ENCODE data around the gene SDK1. TPM values are rescaled to one million over a fixed set of nuclear protein-coding genes. Genes with fewer than 3 reads are reported as not detected.

SDK1 gene
- total and polyA plus RNA-seq, 2 donors (not counting 3 experiments of a cell fraction or from before 2014, with no cell fraction given) = 1.6 to 3.9 TPM

DNA sequence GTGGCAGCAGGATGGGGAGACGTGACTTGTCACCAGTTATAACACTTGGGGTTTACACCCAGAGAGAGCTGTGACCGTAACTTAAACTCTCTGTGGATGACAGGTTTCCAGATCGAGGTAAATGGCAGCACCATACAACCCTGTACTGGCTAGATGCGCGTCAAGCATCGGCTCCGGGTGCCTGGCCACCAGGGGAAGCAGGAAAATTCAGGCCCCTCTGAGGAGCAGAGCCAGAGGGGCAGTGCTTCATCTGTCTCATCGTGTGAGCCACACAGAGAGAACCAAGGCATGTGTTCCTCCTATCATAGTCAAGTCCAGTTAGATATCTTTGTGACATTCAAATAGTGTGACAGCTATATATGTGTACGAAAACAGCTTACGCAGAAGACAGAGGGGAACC, 728.9 kb downstream of the SDK1 start:
- no peak overlapping the region for H3K4me2 ChIP-seq (ENCODE audit: insufficient read depth, low read length)
- H3K4me1 ChIP-seq (ENCODE audit: control insufficient read depth, extremely low read depth, insufficient read depth, low read length) = no peaks in the 10 kb centered on the region
- H3K36me3 ChIP-seq (ENCODE audit: control insufficient read depth in 2 of 2, extremely low read depth in 1 of 2, insufficient read depth in 2 of 2, low read length in 2 of 2) = no peaks in the 10 kb centered on the region
- no peaks in the 10 kb centered on the region for H4K20me1 ChIP-seq (replicated peaks; ENCODE audit: control insufficient read depth, extremely low read depth, insufficient read depth, low read length)
- no peak overlapping the region for H3K27ac ChIP-seq (ENCODE audit: insufficient read depth, low read depth, low read length)
- dilution Hi-C loops (cut with MboI; ENCODE audit: extremely low pct_ligation_motif_present, low sequenced_read_pairs) (no loop called here), intact Hi-C loops (cut with micrococcal nuclease) (no loop called here)
- ChIA-PET POLR2A (no interaction called here), CTCF (interaction anchor here (1.4 kb wide), 1 partner anchor 74 kb away, joined by 3 read pairs; no protein-coding TSS in a partner anchor)
- H3K27me3 ChIP-seq (ENCODE audit: control insufficient read depth in 2 of 2, insufficient read depth in 2 of 2, low read length in 2 of 2) = no peaks in the 10 kb centered on the region
- H3K4me3 ChIP-seq (replicated peaks in 1 of 3; ENCODE audit: insufficient read depth in 1 of 3, low read depth in 1 of 3, low read length in 3 of 3) = no peak overlapping the region
- no peaks in the 10 kb centered on the region for H3K9me1 ChIP-seq (replicated peaks; ENCODE audit: control insufficient read depth, extremely low read depth, insufficient read depth, low read length)
- FAIRE-seq = no peak
- H2AFZ ChIP-seq (ENCODE audit: low read depth, low read length) = no peak overlapping the region
- DNase-seq (ENCODE audit: low read depth, low spot score) = no peak
- no TSS peak for BruUV-seq (replicated peaks)
- TF ChIP-seq JUN (IDR thresholded peaks at IDR 0.05; ENCODE audit: borderline replicate concordance, insufficient read depth, insufficient read length, low read depth) = no peak
- TF ChIP-seq, protein P1, sequence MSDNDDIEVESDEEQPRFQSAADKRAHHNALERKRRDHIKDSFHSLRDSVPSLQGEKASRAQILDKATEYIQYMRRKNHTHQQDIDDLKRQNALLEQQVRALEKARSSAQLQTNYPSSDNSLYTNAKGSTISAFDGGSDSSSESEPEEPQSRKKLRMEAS (IDR thresholded peaks at IDR 0.05; ENCODE audit: insufficient read depth, insufficient read length) = no peak
- TF ChIP-seq POLR2AphosphoS5 (IDR thresholded peaks at IDR 0.05; ENCODE audit: insufficient read depth, low read depth, low read length) = no peak
- no peak for TF ChIP-seq EZH2 (IDR thresholded peaks at IDR 0.05; ENCODE audit: borderline replicate concordance, low read depth, low read length, severe bottlenecking)
- TF ChIP-seq MYC (IDR thresholded peaks at IDR 0.05; ENCODE audit: low read depth, low read length) = no peak
- TF ChIP-seq GATA2 (IDR thresholded peaks at IDR 0.05; ENCODE audit: insufficient read depth, insufficient read length, low read depth, low read length) = no peak
- H3K79me2 ChIP-seq (ENCODE audit: control insufficient read depth, insufficient read depth, low read length) = no peaks in the 10 kb centered on the region
- no peak overlapping the region for H3K9ac ChIP-seq (replicated peaks; ENCODE audit: extremely low read depth, insufficient read depth, low read length)
- no peaks in the 10 kb centered on the region for H3K9me3 ChIP-seq (replicated peaks; ENCODE audit: control insufficient read depth, insufficient read depth, low read length)

DNA sequence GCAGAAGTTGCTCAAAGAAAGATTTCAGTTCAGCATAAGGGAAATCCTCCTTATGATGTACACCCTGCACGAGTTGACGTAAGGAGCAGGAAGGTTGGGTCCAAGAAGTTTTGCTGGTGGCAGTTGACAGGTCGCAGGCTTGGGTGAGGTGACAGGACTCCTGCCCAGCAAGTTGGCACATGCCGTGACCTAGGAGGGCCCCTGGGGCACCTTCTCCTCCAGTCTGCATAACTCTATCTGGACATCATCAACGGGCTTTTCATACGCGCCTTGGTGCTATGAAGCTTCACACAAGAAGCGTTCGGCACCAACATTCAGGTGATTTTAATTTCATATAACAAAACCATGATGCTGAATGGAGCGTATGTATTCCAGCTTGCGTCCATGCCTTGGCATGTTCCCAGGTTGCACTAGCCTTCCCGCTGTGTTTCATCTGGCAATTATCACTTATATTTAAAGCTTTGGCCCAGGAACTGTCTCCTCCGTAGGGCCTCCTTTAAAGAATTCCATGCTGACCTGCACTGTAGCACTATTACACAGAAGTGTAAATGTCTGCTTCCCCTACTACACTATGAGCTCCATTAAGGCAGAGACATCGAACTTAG, 729.4 kb downstream of the SDK1 start:
- H3K27me3 ChIP-seq (ENCODE audit: control insufficient read depth in 2 of 2, insufficient read depth in 2 of 2, low read length in 2 of 2) = no peaks in the 10 kb centered on the region
- no peak overlapping the region for H2AFZ ChIP-seq (ENCODE audit: low read depth, low read length)
- no peaks in the 10 kb centered on the region for H3K9me1 ChIP-seq (replicated peaks; ENCODE audit: control insufficient read depth, extremely low read depth, insufficient read depth, low read length)
- no peaks in the 10 kb centered on the region for H3K79me2 ChIP-seq (ENCODE audit: control insufficient read depth, insufficient read depth, low read length)
- intact Hi-C loops (cut with micrococcal nuclease) (no loop called here), dilution Hi-C loops (cut with MboI; ENCODE audit: extremely low pct_ligation_motif_present, low sequenced_read_pairs) (no loop called here)
- H3K9me3 ChIP-seq (replicated peaks; ENCODE audit: control insufficient read depth, insufficient read depth, low read length) = no peaks in the 10 kb centered on the region
- TF ChIP-seq, protein P1 (IDR thresholded peaks at IDR 0.05; ENCODE audit: insufficient read depth, insufficient read length) = no peak
- TF ChIP-seq MYC (IDR thresholded peaks at IDR 0.05; ENCODE audit: low read depth, low read length) (no peak), POLR2AphosphoS5 (IDR thresholded peaks at IDR 0.05; ENCODE audit: insufficient read depth, low read depth, low read length) (no peak), JUN (IDR thresholded peaks at IDR 0.05; ENCODE audit: borderline replicate concordance, insufficient read depth, insufficient read length, low read depth) (no peak), EZH2 (IDR thresholded peaks at IDR 0.05; ENCODE audit: borderline replicate concordance, low read depth, low read length, severe bottlenecking) (no peak), CTCF (IDR thresholded peaks at IDR 0.05; ENCODE audit: extremely low read depth in 1 of 2, insufficient read depth in 1 of 2, low read depth in 1 of 2, low read length in 2 of 2) (no peak), POLR2A (IDR thresholded peaks at IDR 0.05; ENCODE audit: low read depth, low read length) (no peak), FOS (IDR thresholded peaks at IDR 0.05; ENCODE audit: borderline replicate concordance, insufficient read depth, low read length) (no peak), GATA2 (IDR thresholded peaks at IDR 0.05; ENCODE audit: insufficient read depth, insufficient read length, low read depth, low read length) (no peak)
- POLR2A ChIA-PET = no interaction called here
- no peak overlapping the region for H3K27ac ChIP-seq (ENCODE audit: insufficient read depth, low read depth, low read length)
- no peak for FAIRE-seq
- no peaks in the 10 kb centered on the region for H3K4me1 ChIP-seq (ENCODE audit: control insufficient read depth, extremely low read depth, insufficient read depth, low read length)
- CTCF ChIA-PET = interaction anchor here (1.4 kb wide), 1 partner anchor 73 kb away, joined by 3 read pairs; no protein-coding TSS in a partner anchor
- no peaks in the 10 kb centered on the region for H4K20me1 ChIP-seq (replicated peaks; ENCODE audit: control insufficient read depth, extremely low read depth, insufficient read depth, low read length)
- BruUV-seq (replicated peaks) = no TSS peak
- no peak overlapping the region for H3K9ac ChIP-seq (replicated peaks; ENCODE audit: extremely low read depth, insufficient read depth, low read length)
- H3K36me3 ChIP-seq (ENCODE audit: control insufficient read depth in 2 of 2, extremely low read depth in 1 of 2, insufficient read depth in 2 of 2, low read length in 2 of 2) = no peaks in the 10 kb centered on the region
- H3K4me3 ChIP-seq (replicated peaks in 1 of 3; ENCODE audit: insufficient read depth in 1 of 3, low read depth in 1 of 3, low read length in 3 of 3) = no peak overlapping the region
- H3K4me2 ChIP-seq (ENCODE audit: insufficient read depth, low read length) = no peak overlapping the region
- no peak for DNase-seq (ENCODE audit: low read depth, low spot score)

Measured in endothelial cell of umbilical vein (primary cell).